GM20000 (cell line): Measurements from ENCODE around the gene ZNF415.
A peak's percentile ranks its signal among the peaks of the same experiment; 100 is the strongest.

ENCODE experiments used
- DNase-seq: peaks from one replicate; pipeline ENCODE4 v3.0.0; 2012; ENCODE audit warnings: low spot score
- CTCF ChIP-seq: IDR thresholded peaks from 2 replicates; pipeline ENCODE4 v1.5.1; 2012; ENCODE audit warnings: mild to moderate bottlenecking, control low read depth; ENCODE audit errors: extremely low read depth, missing control alignments

Gene ZNF415

GRCh38 chr19:53158119-53158656, 25.5 kb upstream of the ZNF415 start:
- DNase-seq: peak; percentile 32
- no peak for TF ChIP-seq CTCF

GRCh38 chr19:53157626-53158025, 24.9 kb upstream of the ZNF415 start:
- TF ChIP-seq CTCF: no peak
- no peak for DNase-seq

- no peak for TF ChIP-seq CTCF
These were observed 24.1 kb upstream of the ZNF415 start for GRCh38 chr19:53156850-53157249.

GRCh38 chr19:53147645-53148044, 14.9 kb upstream of the ZNF415 start:
- no peak for TF ChIP-seq CTCF
- DNase-seq: no peak

More at GRCh38 chr19:53156850-53157249, 24.1 kb upstream of the ZNF415 start:
- no peak for DNase-seq

GRCh38 chr19:53140351-53140750, 7.6 kb upstream of the ZNF415 start:
- DNase-seq: no peak
- no peak for TF ChIP-seq CTCF

GRCh38 chr19:53136432-53136831, 3.7 kb upstream of the ZNF415 start:
- TF ChIP-seq CTCF: no peak
- DNase-seq: no peak

GRCh38 chr19:53131727-53132126, 983 bp downstream of the ZNF415 start:
- no peak for TF ChIP-seq CTCF
- DNase-seq: no peak
